GM23338 (cell line): ENCODE data around the gene DPP10. TPM values are rescaled to one million over a fixed set of nuclear protein-coding genes. Genes with fewer than 3 reads are reported as not detected.

Experiments
- ATAC-seq: fragments of 200-7000 bp; cut with Tn5 transposase; 3 replicates; pipeline ENCODE4 v1.9.1; 2020
- DNase-seq: peaks from one replicate; pipeline ENCODE4 v3.0.0-alpha.2; 2015; ENCODE audit warnings: low spot score
- H2AFZ ChIP-seq: fragments of 200-600 bp; sonication (generic); 2 replicates; pipeline ENCODE4 v1.8.0; 2016; ENCODE audit warnings: antibody characterized with exemption, mild to moderate bottlenecking, moderate library complexity
- H3F3A ChIP-seq: fragments of 200-600 bp; sonication (generic); replicated peaks from 2 replicates; pipeline ENCODE4 v1.8.0; 2017; ENCODE audit warnings: antibody characterized with exemption, mixed run types, low read depth
- H3K27ac ChIP-seq: fragments of 200-600 bp; sonication (generic); 2 replicates; pipeline ENCODE4 v1.6.1; 2016; ENCODE audit warnings: low read depth
- H3K27me3 ChIP-seq: fragments of 200-600 bp; sonication (generic); 2 replicates; pipeline ENCODE4 v1.8.0; 2016; ENCODE audit warnings: mild to moderate bottlenecking, mixed run types, moderate library complexity; ENCODE audit not compliant: insufficient read depth
- H3K36me3 ChIP-seq: fragments of 200-600 bp; sonication (generic); 2 replicates; pipeline ENCODE4 v1.8.0; 2016; ENCODE audit warnings: mild to moderate bottlenecking; ENCODE audit not compliant: insufficient read depth
- H3K4me1 ChIP-seq: fragments of 200-600 bp; sonication (generic); 2 replicates; pipeline ENCODE4 v1.8.0; 2016; ENCODE audit warnings: mild to moderate bottlenecking, moderate library complexity; ENCODE audit not compliant: insufficient read depth
- H3K4me2 ChIP-seq: fragments of 200-600 bp; sonication (generic); 2 replicates; pipeline ENCODE4 v1.7.1; 2017; ENCODE audit warnings: mixed run types
- H3K4me3 ChIP-seq: fragments of 200-600 bp; sonication (generic); 2 replicates; pipeline ENCODE4 v1.6.1; 2016; ENCODE audit warnings: mixed run types
- H3K79me2 ChIP-seq: fragments of 200-600 bp; sonication (generic); replicated peaks from 2 replicates; pipeline ENCODE4 v1.8.0; 2017; ENCODE audit warnings: mild to moderate bottlenecking; ENCODE audit not compliant: insufficient read depth
- H3K9me2 ChIP-seq: fragments of 200-600 bp; sonication (generic); 2 replicates; pipeline ENCODE4 v1.8.0; 2017; ENCODE audit not compliant: insufficient read depth
- H4K20me1 ChIP-seq: fragments of 200-600 bp; sonication (generic); replicated peaks from 2 replicates; pipeline ENCODE4 v1.8.0; 2017; ENCODE audit warnings: mild to moderate bottlenecking; ENCODE audit not compliant: insufficient read depth
- H3K27ac Mint-ChIP-seq: 2 replicates; pipeline ENCODE4 v1.8.0; 2020; ENCODE audit warnings: inconsistent platforms, mild to moderate bottlenecking, moderate library complexity, mixed read lengths
- H3K27me3 Mint-ChIP-seq: 3 replicates; pipeline ENCODE4 v1.8.0; 2022; ENCODE audit warnings: low read depth, mild to moderate bottlenecking, moderate library complexity, mixed read lengths, inconsistent platforms; ENCODE audit not compliant: insufficient read depth, poor library complexity
- H3K36me3 Mint-ChIP-seq: 3 replicates; pipeline ENCODE4 v1.8.0; 2021; ENCODE audit warnings: low read depth, mild to moderate bottlenecking, inconsistent platforms, moderate library complexity, mixed read lengths
- H3K4me1 Mint-ChIP-seq: 3 replicates; pipeline ENCODE4 v1.8.0; 2020; ENCODE audit warnings: mild to moderate bottlenecking, inconsistent platforms, mixed read lengths
- H3K4me3 Mint-ChIP-seq: 3 replicates; pipeline ENCODE4 v1.8.0; 2021; ENCODE audit warnings: moderate library complexity, mild to moderate bottlenecking, inconsistent platforms, mixed read lengths
- H3K9me3 Mint-ChIP-seq: 3 replicates; pipeline ENCODE4 v1.8.0; 2020; ENCODE audit warnings: moderate library complexity, mild to moderate bottlenecking, inconsistent platforms, mixed read lengths
- CREB1 ChIP-seq: fragments of 250-450 bp; sonication (Bioruptor Pico); IDR thresholded peaks from 2 replicates; pipeline ENCODE4 v1.5.0; 2020; ENCODE audit warnings: low read depth, mild to moderate bottlenecking, moderate library complexity
- EZH2 ChIP-seq: fragments of 200-600 bp; sonication (generic); IDR thresholded peaks from one replicate; pipeline ENCODE4 v1.8.0; 2017; ENCODE audit warnings: antibody characterized with exemption, mild to moderate bottlenecking, low read depth; ENCODE audit not compliant: unreplicated experiment
- EZH2phosphoT487 ChIP-seq: fragments of 200-600 bp; sonication (generic); IDR thresholded peaks from one replicate; pipeline ENCODE4 v1.8.1; 2018; ENCODE audit warnings: antibody characterized with exemption; ENCODE audit not compliant: unreplicated experiment
- JUNB ChIP-seq: IDR thresholded peaks from one replicate; pipeline ENCODE4 v1.6.1; 2016; ENCODE audit warnings: antibody characterized with exemption; ENCODE audit not compliant: unreplicated experiment
- NANOG ChIP-seq: IDR thresholded peaks from 2 replicates; pipeline ENCODE4 v1.6.1; 2016; ENCODE audit warnings: antibody characterized with exemption, borderline replicate concordance
- POLR2AphosphoS5 ChIP-seq: IDR thresholded peaks from 2 replicates; pipeline ENCODE4 v1.6.1; 2016; ENCODE audit warnings: antibody characterized with exemption, low read depth
- STAT1 ChIP-seq: IDR thresholded peaks from one replicate; pipeline ENCODE4 v1.6.1; 2016; ENCODE audit warnings: antibody characterized with exemption; ENCODE audit not compliant: unreplicated experiment
- ZNF114 ChIP-seq: fragments of 250-450 bp; sonication (Bioruptor Pico); IDR thresholded peaks from 2 replicates; pipeline ENCODE4 v1.5.0; 2020; ENCODE audit warnings: mild to moderate bottlenecking, moderate library complexity
- ZNF331 ChIP-seq: fragments of 250-450 bp; sonication (Bioruptor Pico); IDR thresholded peaks from 2 replicates; pipeline ENCODE4 v1.5.0; 2020; ENCODE audit warnings: low read depth, mild to moderate bottlenecking, moderate library complexity
- polyA plus RNA-seq: library from polyadenylated mRNA; unstranded; fragments of >200 nt; fragmentation: Nextera tagmentation; extraction: Ambion mirVana; gene quantifications from 2 replicates; pipeline ENCODE4 v1.2.1, GENCODE V29; 2016
- total RNA-seq: library from RNA; depleted of rRNA; stranded (reverse); fragments of >200 nt; shearing (Covaris generic); gene quantifications from 2 replicates; pipeline ENCODE4 v1.2.3, GENCODE V29; 2014
- TF ChIP-seq, protein P1 (sequence below): fragments of 250-450 bp; sonication (Bioruptor Pico); IDR thresholded peaks from 2 replicates; pipeline ENCODE4 v1.5.0; 2020; ENCODE audit warnings: mild to moderate bottlenecking, moderate library complexity
- TF ChIP-seq, protein P2 (sequence below): IDR thresholded peaks from one replicate; pipeline ENCODE4 v1.6.1; 2018; ENCODE audit warnings: antibody characterized with exemption; ENCODE audit not compliant: unreplicated experiment
- TF ChIP-seq, protein P3 (sequence below), 2 experiments: fragments of 200-600 bp in 1 of 2; sonication (generic) in 1 of 2; conservative IDR thresholded peaks; 2 replicates each; pipeline versions ENCODE4 v1.5.1 to v1.6.1; 2016 to 2017; ENCODE audit warnings: antibody characterized with exemption in 2 of 2, low read depth in 2 of 2, mild to moderate bottlenecking in 2 of 2, moderate library complexity in 1 of 2
- TF ChIP-seq, protein P4 (sequence below): IDR thresholded peaks from 2 replicates; pipeline ENCODE4 v1.6.1; 2016; ENCODE audit warnings: antibody characterized with exemption

DPP10 gene
- total and polyA plus RNA-seq, 2 experiments from 2014 or later, result 3.6 to 14.8 TPM

DNA sequence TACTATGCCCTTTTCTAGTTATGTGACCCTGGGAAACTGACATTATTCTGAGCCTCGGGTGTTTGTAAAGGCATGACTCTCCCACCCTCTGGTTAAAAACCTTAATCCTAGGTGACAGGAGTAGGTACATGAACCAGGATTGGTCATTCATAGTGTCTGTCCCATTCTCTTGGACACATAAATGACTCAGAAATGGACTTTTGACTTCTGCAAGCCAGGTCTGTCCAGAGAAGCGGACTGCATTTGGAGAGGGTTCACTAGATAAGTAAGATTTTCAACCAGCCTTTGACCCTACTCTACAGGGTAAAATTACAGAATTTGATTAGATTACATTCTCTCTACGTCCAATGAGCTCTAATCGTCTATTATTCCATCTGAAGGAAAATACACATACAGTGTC is 285.9 kb downstream of the DPP10 start:
- Histone ChIP-seq H3K9me2 (no peaks in the 10 kb centered on the region), H3K4me2 (no peak overlapping the region), H3K27me3 (no peaks in the 10 kb centered on the region), H3K4me1 (peaks cover 12% of the 10 kb centered on the region; the same call in 1 of the 2 replicates), H3K4me3 (no peak overlapping the region), H3K36me3 (no peaks in the 10 kb centered on the region), H2AFZ (no peak overlapping the region), H3F3A (no peaks in the 10 kb centered on the region), H3K79me2 (no peaks in the 10 kb centered on the region), H4K20me1 (no peaks in the 10 kb centered on the region), H3K27ac (no peak overlapping the region)
- TF ChIP-seq, protein P1, sequence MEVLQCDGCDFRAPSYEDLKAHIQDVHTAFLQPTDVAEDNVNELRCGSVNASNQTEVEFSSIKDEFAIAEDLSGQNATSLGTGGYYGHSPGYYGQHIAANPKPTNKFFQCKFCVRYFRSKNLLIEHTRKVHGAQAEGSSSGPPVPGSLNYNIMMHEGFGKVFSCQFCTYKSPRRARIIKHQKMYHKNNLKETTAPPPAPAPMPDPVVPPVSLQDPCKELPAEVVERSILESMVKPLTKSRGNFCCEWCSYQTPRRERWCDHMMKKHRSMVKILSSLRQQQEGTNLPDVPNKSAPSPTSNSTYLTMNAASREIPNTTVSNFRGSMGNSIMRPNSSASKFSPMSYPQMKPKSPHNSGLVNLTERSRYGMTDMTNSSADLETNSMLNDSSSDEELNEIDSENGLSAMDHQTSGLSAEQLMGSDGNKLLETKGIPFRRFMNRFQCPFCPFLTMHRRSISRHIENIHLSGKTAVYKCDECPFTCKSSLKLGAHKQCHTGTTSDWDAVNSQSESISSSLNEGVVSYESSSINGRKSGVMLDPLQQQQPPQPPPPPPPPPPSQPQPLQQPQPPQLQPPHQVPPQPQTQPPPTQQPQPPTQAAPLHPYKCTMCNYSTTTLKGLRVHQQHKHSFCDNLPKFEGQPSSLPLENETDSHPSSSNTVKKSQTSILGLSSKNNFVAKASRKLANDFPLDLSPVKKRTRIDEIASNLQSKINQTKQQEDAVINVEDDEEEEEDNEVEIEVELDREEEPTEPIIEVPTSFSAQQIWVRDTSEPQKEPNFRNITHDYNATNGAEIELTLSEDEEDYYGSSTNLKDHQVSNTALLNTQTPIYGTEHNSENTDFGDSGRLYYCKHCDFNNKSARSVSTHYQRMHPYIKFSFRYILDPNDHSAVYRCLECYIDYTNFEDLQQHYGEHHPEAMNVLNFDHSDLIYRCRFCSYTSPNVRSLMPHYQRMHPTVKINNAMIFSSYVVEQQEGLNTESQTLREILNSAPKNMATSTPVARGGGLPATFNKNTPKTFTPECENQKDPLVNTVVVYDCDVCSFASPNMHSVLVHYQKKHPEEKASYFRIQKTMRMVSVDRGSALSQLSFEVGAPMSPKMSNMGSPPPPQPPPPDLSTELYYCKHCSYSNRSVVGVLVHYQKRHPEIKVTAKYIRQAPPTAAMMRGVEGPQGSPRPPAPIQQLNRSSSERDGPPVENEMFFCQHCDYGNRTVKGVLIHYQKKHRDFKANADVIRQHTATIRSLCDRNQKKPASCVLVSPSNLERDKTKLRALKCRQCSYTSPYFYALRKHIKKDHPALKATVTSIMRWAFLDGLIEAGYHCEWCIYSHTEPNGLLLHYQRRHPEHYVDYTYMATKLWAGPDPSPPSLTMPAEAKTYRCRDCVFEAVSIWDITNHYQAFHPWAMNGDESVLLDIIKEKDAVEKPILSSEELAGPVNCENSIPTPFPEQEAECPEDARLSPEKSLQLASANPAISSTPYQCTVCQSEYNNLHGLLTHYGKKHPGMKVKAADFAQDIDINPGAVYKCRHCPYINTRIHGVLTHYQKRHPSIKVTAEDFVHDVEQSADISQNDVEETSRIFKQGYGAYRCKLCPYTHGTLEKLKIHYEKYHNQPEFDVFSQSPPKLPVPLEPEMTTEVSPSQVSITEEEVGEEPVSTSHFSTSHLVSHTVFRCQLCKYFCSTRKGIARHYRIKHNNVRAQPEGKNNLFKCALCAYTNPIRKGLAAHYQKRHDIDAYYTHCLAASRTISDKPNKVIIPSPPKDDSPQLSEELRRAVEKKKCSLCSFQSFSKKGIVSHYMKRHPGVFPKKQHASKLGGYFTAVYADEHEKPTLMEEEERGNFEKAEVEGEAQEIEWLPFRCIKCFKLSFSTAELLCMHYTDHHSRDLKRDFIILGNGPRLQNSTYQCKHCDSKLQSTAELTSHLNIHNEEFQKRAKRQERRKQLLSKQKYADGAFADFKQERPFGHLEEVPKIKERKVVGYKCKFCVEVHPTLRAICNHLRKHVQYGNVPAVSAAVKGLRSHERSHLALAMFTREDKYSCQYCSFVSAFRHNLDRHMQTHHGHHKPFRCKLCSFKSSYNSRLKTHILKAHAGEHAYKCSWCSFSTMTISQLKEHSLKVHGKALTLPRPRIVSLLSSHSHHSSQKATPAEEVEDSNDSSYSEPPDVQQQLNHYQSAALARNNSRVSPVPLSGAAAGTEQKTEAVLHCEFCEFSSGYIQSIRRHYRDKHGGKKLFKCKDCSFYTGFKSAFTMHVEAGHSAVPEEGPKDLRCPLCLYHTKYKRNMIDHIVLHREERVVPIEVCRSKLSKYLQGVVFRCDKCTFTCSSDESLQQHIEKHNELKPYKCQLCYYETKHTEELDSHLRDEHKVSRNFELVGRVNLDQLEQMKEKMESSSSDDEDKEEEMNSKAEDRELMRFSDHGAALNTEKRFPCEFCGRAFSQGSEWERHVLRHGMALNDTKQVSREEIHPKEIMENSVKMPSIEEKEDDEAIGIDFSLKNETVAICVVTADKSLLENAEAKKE (CRISPR knock-in tag), result no peak
- TF ChIP-seq, protein P2, sequence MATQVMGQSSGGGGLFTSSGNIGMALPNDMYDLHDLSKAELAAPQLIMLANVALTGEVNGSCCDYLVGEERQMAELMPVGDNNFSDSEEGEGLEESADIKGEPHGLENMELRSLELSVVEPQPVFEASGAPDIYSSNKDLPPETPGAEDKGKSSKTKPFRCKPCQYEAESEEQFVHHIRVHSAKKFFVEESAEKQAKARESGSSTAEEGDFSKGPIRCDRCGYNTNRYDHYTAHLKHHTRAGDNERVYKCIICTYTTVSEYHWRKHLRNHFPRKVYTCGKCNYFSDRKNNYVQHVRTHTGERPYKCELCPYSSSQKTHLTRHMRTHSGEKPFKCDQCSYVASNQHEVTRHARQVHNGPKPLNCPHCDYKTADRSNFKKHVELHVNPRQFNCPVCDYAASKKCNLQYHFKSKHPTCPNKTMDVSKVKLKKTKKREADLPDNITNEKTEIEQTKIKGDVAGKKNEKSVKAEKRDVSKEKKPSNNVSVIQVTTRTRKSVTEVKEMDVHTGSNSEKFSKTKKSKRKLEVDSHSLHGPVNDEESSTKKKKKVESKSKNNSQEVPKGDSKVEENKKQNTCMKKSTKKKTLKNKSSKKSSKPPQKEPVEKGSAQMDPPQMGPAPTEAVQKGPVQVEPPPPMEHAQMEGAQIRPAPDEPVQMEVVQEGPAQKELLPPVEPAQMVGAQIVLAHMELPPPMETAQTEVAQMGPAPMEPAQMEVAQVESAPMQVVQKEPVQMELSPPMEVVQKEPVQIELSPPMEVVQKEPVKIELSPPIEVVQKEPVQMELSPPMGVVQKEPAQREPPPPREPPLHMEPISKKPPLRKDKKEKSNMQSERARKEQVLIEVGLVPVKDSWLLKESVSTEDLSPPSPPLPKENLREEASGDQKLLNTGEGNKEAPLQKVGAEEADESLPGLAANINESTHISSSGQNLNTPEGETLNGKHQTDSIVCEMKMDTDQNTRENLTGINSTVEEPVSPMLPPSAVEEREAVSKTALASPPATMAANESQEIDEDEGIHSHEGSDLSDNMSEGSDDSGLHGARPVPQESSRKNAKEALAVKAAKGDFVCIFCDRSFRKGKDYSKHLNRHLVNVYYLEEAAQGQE, result no peak
- TF ChIP-seq NANOG (no peak), EZH2phosphoT487 (no peak), ZNF331 (CRISPR knock-in tag) (no peak), STAT1 (no peak), CREB1 (no peak), ZNF114 (CRISPR knock-in tag) (no peak), JUNB (no peak), EZH2 (no peak), POLR2AphosphoS5 (no peak)
- TF ChIP-seq, protein P3, sequence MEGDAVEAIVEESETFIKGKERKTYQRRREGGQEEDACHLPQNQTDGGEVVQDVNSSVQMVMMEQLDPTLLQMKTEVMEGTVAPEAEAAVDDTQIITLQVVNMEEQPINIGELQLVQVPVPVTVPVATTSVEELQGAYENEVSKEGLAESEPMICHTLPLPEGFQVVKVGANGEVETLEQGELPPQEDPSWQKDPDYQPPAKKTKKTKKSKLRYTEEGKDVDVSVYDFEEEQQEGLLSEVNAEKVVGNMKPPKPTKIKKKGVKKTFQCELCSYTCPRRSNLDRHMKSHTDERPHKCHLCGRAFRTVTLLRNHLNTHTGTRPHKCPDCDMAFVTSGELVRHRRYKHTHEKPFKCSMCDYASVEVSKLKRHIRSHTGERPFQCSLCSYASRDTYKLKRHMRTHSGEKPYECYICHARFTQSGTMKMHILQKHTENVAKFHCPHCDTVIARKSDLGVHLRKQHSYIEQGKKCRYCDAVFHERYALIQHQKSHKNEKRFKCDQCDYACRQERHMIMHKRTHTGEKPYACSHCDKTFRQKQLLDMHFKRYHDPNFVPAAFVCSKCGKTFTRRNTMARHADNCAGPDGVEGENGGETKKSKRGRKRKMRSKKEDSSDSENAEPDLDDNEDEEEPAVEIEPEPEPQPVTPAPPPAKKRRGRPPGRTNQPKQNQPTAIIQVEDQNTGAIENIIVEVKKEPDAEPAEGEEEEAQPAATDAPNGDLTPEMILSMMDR (conservative IDR thresholded peaks at IDR 0.05; ENCODE audit: low read depth in 2 of 2), result no peak
- TF ChIP-seq, protein P4, sequence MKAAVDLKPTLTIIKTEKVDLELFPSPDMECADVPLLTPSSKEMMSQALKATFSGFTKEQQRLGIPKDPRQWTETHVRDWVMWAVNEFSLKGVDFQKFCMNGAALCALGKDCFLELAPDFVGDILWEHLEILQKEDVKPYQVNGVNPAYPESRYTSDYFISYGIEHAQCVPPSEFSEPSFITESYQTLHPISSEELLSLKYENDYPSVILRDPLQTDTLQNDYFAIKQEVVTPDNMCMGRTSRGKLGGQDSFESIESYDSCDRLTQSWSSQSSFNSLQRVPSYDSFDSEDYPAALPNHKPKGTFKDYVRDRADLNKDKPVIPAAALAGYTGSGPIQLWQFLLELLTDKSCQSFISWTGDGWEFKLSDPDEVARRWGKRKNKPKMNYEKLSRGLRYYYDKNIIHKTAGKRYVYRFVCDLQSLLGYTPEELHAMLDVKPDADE, result no peak
- no peak for ATAC-seq
- Mint-ChIP-seq H3K27me3 (no peaks in the 10 kb centered on the region), H3K27ac (no peak overlapping the region), H3K9me3 (peaks cover 16% of the 10 kb centered on the region), H3K4me1 (peaks cover 3% of the 10 kb centered on the region; the same call in 1 of the 3 replicates), H3K4me3 (no peak overlapping the region), H3K36me3 (no peaks in the 10 kb centered on the region)
- no peak for DNase-seq
